AG04449 (cell line): ENCODE results near the gene SLC25A5.

Experiments
- CTCF ChIA-PET: fragments of 350-600 bp; formaldehyde crosslinking; extraction: SDS; loops from one replicate; lab custom pipeline; 2021; ENCODE audit warnings: antibody characterized with exemption; lab: Yijun Ruan, JAX
- POLR2A ChIA-PET: fragments of 400-600, 350-600 bp; formaldehyde crosslinking; extraction: SDS; loops from one replicate; lab custom pipeline; 2020; ENCODE audit warnings: antibody characterized with exemption, inconsistent platforms; lab: Yijun Ruan, JAX
- DNase-seq: peaks from one replicate; pipeline ENCODE4 v3.0.0-alpha.2; 2010; ENCODE audit warnings: low read depth, low spot score
- H3K4me3 ChIP-seq: 2 replicates; pipeline ENCODE4 v1.5.1; 2011; ENCODE audit warnings: low read depth, mild to moderate bottlenecking, control low read depth, low read length
- CTCF ChIP-seq: IDR thresholded peaks from one replicate; pipeline ENCODE4 v1.5.1; 2011; ENCODE audit warnings: mild to moderate bottlenecking, moderate library complexity, low read length, control low read depth, inconsistent platforms; ENCODE audit not compliant: insufficient read depth; ENCODE audit errors: missing control alignments

Gene SLC25A5

GRCh38 chrX:119467842-119468550 is at the start of gene SLC25A5:
Gene SLC25A5 (plus strand): TSS chrX:119468444. CDS start chrX:119468516, 72 bp downstream.
- no peak for DNase-seq
- CTCF ChIA-PET, result interaction anchor here (0.8 to 1.6 kb wide), 2 partner anchors 8 to 44 kb away, joined by 3 to 10 read pairs; no protein-coding TSS in a partner anchor

GRCh38 chrX:119419146-119419545 is 49.1 kb upstream of the SLC25A5 start:
- H3K4me3 ChIP-seq, result no peak overlapping the region
- POLR2A ChIA-PET, result no interaction called here
- no peak for DNase-seq
- CTCF ChIA-PET, result no interaction called here
- no peak for TF ChIP-seq CTCF

More at GRCh38 chrX:119467842-119468550, at the start of gene SLC25A5:
- no peak for TF ChIP-seq CTCF
- POLR2A ChIA-PET, result interaction anchor here (0.6 to 1.1 kb wide), 2 partner anchors 8 to 44 kb away, joined by 3 to 4 read pairs; no protein-coding TSS in a partner anchor
- H3K4me3 ChIP-seq, result peak within 1 kb of the TSS; percentile 77

- no peak overlapping the region for H3K4me3 ChIP-seq
- no peak for DNase-seq
- POLR2A ChIA-PET, result no interaction called here
- CTCF ChIA-PET, result no interaction called here
- TF ChIP-seq CTCF, result no peak
These were observed 48.3 kb upstream of the SLC25A5 start for GRCh38 chrX:119419898-119420297.

GRCh38 chrX:119421016-119421705 is 47.1 kb upstream of the SLC25A5 start:
- POLR2A ChIA-PET, result no interaction called here
- H3K4me3 ChIP-seq, result no peak overlapping the region
- CTCF ChIA-PET, result no interaction called here
- TF ChIP-seq CTCF, result no peak
- DNase-seq, result no peak

- no peak for DNase-seq
- ChIA-PET POLR2A (no interaction called here), CTCF (no interaction called here)
- no peak for TF ChIP-seq CTCF
- H3K4me3 ChIP-seq, result no peak overlapping the region
These were observed 44.6 kb upstream of the SLC25A5 start for GRCh38 chrX:119423631-119424030.

GRCh38 chrX:119424999-119425398 is 43.2 kb upstream of the SLC25A5 start:
- no peak for DNase-seq
- no peak overlapping the region for H3K4me3 ChIP-seq
- ChIA-PET POLR2A (no interaction called here), CTCF (no interaction called here)
- TF ChIP-seq CTCF, result no peak
